GM12865 (cell line): ENCODE data around the gene FCAR.
"Not testable (repeated sequence)": the region's sequence is repeated elsewhere in the genome, so short reads cannot be mapped to it uniquely, and the experiment has no call there.

Experiments used
- DNase-seq: peaks from one replicate; pipeline ENCODE4 v3.0.0; 2010; ENCODE audit warnings: low read depth
- H3K4me3 ChIP-seq: 2 replicates; pipeline ENCODE4 v1.5.1; 2011; ENCODE audit warnings: mild to moderate bottlenecking, low read depth, low read length, control low read depth
- CTCF ChIP-seq: IDR thresholded peaks from 2 replicates; pipeline ENCODE4 v1.5.1; 2011; ENCODE audit warnings: low read length, control low read depth, low read depth, inconsistent platforms; ENCODE audit not compliant: insufficient read depth; ENCODE audit errors: missing control alignments

The FCAR gene

GRCh38 chr19:54905421-54905802 lies 31.4 kb downstream of the FCAR start:
- no peak overlapping the region for H3K4me3 ChIP-seq
- DNase-seq: no peak
- TF ChIP-seq CTCF: no peak

GRCh38 chr19:54905803-54906511 lies 31.9 kb downstream of the FCAR start, which contains the start of gene NCR1:
Gene NCR1 (plus strand): TSS chr19:54906148. CDS start chr19:54906188, 40 bp downstream.
- TF ChIP-seq CTCF: no peak
- no peak within 1 kb of the TSS for H3K4me3 ChIP-seq
- peak; percentile 54 for DNase-seq

- H3K4me3 ChIP-seq: no peak overlapping the region
- DNase-seq: no peak
- TF ChIP-seq CTCF: no peak
These were observed 32.8 kb downstream of the FCAR start for GRCh38 chr19:54906819-54907218.

- DNase-seq, H3K4me3 ChIP-seq: not testable (repeated sequence)
These were observed 33.9 kb downstream of the FCAR start for GRCh38 chr19:54907899-54908298.

- no peak overlapping the region for H3K4me3 ChIP-seq
- TF ChIP-seq CTCF: no peak
- peak; percentile 87 for DNase-seq
These were observed 42.8 kb downstream of the FCAR start for GRCh38 chr19:54916822-54917221.

- H3K4me3 ChIP-seq: no peak overlapping the region
- no peak for TF ChIP-seq CTCF
- DNase-seq: no peak
These were observed 44.5 kb downstream of the FCAR start for GRCh38 chr19:54918499-54918898.

GRCh38 chr19:54919646-54920563 lies 45.9 kb downstream of the FCAR start:
- DNase-seq: peak; percentile 53
- H3K4me3 ChIP-seq: not testable (repeated sequence)
